Islet precursor cell (in vitro differentiated cells): ENCODE results near the gene ZCCHC7.
"Not testable (repeated sequence)": the region's sequence is repeated elsewhere in the genome, so short reads cannot be mapped to it uniquely, and the experiment has no call there.

ENCODE experiments used
- DNase-seq: peaks from one replicate; pipeline ENCODE4 v3.0.0-alpha.2; 2018

ZCCHC7 gene

DNA sequence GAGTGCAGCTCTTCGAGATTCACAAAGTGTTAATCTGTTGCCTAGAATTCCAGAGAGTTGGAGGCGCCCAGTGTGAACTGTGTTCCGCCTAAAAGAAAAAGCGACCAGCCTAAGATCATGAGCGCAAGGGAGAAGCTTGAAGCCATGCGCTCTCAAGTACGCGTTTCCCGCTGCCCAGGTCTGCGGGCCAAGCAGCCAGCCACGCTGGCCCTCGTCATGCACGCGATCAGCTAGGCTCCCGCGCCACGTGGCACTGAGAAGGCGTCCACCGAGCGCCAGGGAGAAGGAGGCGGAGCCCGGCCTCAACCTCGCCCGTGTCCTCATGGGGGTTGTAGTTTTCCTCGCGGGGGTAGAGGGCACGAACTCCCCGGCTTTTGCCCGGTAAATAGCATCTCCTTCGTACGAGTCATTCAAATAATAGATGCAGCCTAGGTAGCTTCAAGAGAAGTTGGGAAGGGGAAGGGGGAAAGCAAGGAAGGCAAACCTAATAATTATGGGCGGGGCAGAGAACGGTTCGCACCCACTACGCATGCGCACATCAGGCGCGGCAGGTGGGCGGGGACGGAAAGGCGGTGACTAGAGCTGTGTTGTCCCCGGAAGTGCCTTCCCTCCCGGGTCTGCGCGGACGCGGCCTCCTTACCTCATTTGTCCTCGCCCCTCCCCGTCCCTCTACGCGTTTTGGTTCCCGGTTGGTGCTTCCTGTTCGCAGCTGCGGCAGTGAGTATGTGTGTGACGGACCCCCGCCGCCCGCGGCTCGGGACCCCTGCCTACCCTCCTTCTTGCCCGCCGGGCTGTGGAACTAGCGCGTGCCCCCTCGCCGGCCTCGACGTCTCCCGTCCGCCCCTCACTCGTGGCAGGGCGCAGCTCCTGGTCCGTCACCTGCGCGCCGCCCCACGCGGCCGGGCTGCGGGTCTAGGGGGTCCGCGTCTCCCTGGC lies at the start of gene ZCCHC7:
ZCCHC7 (plus strand) TSS at position 668 of the 936 bp plus-strand sequence.
- peak; percentile 97 for DNase-seq

DNA sequence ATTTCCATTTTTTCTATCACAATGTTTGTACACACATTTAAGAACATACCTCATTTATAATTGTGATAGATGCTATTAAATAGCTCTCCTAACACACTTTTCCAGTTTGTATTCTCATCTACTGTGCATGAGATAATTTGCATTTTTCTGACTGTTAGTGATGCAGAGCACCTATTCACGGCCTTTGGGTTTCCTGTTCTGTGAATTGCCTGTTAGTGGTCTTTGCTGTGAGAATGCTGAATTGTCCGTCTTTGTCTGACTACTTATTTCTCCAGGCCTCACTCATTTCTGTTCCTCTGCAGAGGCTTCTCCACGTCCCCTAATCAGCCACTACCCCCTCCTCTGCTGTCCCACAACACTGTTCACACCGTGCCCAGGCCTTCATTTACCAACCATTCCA lies 45.6 kb upstream of the ZCCHC7 start:
- DNase-seq = not testable (repeated sequence)

DNA sequence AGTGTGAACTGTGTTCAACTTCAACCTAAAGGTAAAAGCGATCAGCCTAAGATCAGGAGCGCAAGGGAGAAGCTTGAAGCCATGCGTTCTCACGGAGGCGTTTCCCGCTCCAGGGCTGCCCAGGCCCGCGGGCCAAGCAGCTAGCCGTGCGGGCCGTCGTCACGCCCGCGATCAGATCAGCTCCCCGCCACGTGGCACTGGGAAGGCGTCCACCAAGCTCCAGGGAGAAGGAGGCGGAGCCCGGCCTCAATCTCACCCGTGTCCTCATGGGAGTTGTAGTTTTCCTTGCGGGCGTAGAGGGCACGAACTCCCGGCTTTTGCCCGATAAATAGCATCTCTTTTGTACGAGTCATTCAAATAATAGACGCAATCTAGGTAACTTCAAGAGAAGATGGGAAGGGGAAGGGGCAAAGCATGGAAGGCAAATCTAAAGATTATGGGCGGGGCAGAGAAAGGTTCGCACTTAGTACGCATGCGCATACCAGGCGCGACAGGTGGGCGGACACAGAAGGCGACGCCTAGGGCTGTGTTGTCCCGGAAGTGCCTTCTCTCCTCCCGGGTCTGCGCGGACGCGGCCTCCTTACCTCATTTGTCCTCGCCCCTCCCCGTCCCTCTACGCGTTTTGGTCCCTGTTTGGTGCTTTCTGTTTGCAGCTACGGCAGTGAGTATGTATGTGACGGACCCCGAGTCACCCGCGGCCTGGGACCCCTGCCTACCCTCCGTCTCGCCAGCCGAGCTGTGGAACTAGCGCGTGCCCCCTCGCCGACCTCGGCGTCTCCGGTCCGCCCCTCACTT lies 40.8 kb upstream of the ZCCHC7 start:
- DNase-seq = peak; percentile 96

DNA sequence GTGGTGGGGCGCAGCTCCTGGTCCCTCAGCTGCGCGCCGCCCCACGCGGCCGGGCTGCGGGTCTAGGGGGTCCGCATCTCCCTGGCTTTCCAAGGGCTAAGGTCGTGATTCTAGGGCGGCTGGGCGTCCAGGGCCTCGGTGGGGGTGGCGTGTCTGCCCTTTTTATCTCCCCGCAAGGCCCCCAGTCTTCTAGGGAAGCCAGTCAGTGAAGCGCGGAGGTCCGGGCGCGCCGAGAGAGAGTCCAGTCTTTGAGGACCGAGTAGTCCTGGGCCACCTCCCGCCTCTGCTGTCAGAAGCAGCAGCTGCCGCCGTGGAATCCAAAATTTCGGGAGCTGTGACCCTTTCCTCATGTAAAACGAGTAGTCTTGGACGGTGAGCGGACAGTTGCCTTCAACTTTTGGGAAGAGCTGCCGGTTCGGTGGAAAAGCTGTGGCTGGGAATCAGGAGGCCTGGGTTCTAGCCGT lies 40.2 kb upstream of the ZCCHC7 start:
- peak; percentile 67 for DNase-seq

DNA sequence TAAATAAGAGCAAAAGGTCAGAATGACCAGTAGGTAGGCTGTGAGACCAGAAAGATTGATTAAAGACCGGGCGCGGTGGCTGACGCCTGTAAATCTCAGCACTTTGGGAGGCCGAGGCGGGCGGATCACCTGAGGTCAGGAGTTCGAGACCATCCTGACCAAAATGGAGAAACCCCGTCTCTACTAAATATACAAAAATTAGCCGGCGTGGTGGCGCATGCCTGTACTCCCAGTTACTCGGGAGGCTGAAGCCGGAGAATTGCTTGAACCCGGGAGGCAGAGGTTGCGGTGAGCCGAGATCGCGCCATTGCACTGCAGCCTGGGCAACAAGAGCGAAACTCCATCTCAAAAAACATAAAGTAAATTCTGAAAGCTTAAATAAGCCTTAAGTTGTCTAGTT lies 38.9 kb upstream of the ZCCHC7 start:
- DNase-seq = not testable (repeated sequence)

DNA sequence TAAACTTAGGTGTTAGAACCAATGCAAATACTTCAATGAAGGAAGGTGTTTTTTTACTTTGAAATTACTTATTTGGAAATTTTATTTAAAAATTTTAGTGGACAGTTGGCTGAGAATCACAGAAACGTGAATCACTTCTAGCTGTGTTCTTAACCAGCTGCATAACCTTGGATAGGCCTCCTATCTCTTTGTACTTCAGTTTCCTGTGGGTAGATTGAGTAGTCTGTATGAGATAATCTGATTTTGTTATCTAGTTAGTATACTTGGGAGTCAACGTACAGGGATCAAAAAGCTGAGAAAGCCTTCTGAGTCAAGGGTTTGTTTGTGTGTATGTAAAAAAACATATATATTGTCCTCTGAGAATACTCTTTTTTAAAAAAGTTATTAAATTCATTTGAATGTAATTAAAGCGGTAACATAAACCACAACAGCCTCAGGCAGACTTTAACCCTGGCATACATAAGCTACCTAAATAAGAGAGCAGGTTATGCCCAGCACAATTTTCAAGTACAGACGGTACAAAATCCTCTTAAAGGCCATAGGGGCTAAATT lies 38.1 kb upstream of the ZCCHC7 start:
- DNase-seq = no peak

DNA sequence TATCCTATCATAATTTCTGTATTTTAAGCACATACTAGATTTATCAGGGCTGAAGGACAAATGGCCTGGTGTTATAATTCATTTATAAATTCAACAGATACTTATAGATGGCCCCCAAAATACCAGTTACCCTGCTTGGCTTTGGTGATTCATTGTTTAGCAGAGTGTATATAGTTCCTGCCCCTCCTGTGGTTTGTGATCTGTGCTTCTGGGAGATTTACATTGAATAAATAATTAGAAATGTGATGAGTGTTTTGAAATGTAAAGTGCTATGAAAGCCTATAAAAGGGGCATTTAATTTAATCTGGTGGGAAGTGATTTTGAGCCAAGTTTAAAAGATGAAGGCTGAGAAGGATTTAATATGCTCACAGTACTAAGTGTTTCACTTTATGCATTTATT lies 36.7 kb upstream of the ZCCHC7 start:
- DNase-seq = no peak

DNA sequence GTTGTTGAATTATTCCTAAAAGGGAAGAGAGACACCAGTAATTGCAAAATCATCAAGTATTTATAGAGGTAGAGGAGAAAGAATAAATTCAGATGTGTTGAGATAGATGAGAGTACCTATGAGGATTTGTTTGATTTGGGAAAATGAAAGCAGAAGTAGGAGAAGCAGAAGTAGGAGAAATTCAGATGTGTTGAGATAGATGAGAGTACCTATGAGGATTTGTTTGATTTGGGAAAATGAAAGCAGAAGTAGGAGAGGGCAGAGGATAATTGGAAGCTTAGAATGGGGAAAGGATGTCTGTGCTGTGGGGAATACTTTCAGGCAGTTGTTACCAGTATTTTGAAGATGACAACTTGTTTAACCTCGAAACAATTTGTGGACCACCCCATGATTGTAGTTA lies 35.1 kb upstream of the ZCCHC7 start:
- no peak for DNase-seq

DNA sequence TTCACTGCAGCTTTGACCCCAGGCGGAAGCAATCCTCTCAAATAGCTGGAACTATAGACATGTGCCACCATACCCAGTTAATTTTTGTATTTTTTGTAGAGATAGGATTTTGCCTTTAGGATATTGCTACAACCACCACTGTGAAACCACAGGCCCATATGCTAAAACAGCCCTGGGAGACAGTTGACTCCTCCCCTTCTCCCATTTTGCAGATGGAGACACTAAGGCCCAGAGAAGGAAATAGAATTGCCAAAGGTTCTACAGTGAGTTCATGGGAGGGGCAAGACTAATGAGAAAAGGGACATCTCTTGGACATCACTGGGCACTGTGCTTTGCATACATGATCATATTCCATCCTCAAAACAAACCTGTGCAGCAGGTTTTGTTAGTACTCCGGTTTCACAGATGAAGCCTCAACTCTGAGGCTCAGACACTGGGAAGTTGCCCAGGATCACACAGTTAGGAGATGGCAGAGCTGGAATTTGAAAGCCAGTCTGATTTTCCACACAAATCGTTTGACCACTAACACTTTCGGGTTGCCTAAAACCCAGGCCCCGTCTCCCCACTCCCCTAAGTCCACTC lies 27.6 kb upstream of the ZCCHC7 start:
- DNase-seq = not testable (repeated sequence)

DNA sequence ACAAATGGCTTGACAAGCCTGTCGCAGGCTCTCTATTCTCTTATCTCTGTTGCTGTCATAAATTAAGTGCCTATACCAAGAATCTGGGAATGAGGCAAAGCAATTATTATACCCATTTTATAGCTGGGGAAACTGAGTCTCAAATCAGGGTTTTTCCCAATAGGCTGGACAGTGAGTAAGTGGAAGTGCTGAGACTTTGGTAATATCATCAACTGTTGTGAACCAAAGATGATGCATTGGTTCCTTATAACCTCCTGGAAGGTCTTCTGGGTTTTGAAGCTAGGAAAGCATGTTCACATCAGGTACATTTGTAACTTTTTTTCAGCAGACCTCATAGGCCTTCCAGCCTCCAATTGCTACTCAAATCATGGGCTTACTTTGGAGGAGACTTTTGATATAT lies 25.6 kb upstream of the ZCCHC7 start:
- no peak for DNase-seq

DNA sequence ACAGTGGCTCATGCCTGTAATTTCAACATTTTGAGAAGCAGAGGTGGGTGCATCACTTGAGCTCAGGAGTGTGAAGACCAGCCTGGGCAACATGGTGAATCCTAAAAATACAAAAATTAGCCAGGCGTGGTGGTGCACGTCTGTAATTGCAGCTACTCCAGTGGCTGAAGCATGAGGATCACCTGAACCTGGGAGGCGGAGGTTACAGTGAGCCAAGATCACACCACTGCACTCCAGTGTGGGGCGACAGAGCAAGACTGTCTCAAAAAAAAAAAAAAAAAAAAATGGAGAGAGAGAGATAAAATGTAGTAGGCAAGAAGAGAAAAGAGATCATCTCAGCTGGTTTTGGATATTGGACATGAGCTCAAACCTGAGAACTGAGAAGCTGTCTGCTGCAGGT lies 23.7 kb upstream of the ZCCHC7 start:
- DNase-seq = no peak

DNA sequence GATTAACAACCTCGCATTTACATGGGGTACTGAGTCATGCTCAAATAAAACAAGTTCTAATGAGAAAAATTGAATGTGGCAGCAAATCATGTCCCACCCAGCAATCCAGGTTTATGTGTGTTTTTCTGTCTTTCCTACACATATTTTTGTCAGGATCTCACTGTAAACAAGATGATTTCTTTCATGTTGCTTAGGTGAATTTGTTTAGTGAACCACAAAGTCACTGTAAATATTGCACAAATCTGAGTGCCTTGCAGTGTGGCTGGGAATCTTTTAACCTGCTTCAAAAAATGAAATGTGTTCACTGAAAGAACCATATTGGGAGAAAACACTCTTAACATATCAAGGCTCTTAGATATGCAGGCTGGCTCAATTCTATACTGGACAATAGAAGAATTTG lies 23.1 kb upstream of the ZCCHC7 start:
- no peak for DNase-seq

DNA sequence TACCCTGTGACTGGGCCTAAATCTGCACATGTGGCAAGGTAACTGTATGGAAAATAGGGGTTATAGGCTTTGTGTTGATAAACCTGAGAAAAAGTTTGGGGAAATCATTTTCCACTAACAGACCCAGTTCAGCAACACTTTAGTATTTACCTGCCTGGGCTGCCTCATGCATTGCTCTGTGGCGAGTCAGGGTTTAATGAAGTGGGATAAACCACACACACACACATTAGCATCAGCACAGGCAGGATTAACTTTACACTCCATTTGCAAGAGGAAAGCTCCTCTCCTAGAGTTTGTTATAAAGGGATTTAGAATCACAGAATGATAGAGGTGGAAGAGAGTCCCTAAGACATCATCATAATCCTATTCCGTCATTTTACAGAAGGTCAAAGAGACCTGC lies 20.0 kb upstream of the ZCCHC7 start:
- peak; percentile 72 for DNase-seq

DNA sequence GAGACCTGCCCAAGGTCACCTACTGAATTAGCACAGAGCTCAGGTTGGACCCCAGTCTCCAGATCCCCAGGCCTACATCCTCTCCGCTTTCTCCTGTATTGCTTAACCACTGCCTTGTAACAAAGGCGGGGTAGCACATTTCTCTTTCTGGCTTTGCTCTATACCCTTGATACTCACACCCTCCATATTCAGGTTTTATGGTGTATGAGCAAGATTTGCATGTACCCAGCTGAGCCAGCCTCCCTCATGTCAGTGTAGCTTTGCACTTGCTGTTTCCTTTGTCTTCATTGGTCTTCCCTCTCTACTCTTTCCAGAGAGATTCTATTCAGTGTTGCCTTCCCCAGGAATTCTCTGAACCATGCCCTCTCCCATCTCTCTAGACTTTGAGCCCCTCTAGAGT lies 19.6 kb upstream of the ZCCHC7 start:
- DNase-seq = no peak

DNA sequence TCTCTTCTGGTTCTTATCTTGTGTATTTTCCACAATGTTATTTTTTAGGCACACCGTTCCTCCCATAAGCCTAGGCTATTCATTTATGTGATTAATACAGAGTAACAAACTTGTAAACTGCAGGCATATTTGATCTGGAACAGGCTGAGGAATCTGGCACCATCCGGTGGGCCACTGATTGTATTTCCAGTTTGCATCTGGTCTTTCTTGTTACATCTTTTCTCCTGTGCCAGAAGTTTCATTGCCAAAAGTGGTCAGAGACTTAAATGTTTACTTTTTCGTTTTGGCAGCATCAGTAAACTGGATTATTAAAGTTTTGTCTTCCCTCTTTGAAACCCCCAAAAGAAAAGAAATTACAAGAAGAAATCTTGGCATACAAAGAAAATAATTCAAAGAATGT lies 17.9 kb upstream of the ZCCHC7 start:
- DNase-seq = no peak

DNA sequence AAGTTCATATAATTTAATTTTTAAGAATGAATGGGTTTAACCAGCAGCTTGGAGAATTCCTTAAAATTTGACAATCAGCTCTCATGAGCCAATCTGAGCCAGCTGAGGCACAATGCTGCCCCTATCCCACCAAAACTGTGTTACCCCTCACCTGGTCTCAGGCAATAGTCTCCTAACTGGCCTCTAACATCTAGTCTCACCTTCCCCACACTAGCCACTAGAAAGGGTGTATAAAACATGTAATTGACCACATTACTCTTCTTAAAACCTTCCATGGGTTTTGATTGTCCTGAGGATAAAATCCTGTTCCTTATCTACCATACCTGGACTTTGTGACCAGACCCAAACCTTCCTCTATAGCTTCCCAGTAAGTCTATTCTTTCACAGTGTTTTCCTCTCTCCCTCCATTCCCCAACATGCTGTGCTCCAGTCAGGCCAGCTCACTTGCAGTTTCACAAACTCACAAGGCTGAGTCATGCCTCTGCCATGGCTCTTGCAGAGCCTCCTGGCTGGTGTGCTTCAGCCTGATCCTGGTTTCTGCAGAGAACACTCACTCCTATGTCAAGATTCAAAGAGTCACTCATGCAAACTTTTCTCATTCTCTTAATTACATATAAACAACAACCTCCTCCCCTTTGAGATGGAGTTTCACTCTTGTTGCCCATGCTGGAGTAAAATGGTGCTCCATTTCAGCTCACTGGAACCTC lies 16.0 kb upstream of the ZCCHC7 start:
- DNase-seq = peak; percentile 78

DNA sequence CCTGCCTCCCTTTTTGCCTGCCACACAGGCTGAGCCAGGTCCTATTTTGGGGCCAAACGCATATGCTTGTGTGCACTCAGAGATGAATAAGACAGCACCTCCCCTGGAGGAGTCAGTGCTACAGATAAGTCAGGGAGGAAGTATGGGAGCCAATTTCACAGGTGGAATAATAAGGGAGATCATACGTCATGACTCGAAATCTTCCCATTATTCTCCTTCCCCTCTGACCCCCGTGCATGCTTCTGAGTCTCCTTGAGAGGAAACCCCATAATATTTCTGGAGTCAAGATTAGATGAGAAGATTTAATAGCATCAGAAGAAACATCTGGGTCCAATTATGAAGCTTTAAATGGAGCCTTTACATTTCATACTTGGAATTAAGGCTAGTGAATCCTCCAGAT lies 15.1 kb upstream of the ZCCHC7 start:
- no peak for DNase-seq

DNA sequence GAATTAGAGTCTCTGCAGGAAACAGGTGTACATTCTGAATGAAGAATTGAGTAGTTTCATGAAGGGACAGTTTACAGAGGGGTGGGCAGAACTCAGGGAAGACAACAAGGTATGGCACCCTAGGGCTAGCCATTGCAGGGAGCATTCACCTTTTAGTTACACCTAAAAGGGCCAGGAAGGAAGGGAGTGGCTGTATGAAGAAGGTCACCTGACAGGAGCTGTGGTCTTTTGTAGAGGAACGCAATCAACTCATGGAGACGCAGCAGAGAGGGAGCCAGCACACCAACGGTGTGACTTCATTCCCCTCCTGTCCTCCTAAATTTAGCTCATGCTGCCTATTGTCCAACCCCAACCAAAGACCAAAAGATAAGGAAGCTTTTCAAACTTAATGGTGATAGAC lies 12.7 kb upstream of the ZCCHC7 start:
- DNase-seq = no peak

DNA sequence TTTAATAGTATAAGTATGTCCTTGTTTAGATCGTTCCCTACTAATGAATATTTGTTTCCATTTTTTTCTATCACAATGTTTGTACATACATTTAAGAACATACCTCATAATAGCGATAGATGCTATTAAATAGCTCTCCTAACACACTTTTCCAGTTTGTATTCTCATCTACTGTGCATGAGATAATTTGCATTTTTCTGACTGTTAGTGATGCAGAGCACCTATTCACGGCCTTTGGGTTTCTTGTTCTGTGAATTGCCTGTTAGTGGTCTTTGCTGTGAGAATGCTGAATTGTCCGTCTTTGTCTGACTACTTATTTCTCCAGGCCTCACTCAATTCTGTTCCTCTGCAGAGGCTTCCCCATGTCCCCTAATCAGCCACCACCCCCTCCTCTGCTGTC lies 5.9 kb upstream of the ZCCHC7 start:
- DNase-seq = not testable (repeated sequence)

DNA sequence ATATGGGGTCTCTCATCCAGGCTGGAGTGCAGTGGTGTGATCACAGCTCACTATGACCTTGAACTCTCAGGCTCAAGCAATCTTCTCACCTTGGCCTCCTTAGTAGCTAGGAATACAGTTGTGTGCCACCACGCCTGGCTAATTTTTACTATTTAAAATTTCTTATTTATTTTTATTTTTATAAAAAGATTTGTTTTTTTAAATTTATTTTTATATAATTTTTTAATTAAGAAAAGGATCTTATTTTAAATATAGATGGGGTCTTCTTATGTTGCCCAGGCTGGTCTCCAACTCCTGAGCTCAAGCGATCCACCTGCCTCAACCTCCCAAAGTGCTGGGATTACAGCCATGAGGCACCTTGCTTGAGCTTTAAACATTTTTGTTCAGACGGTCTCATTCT lies 2.4 kb upstream of the ZCCHC7 start:
- no peak for DNase-seq

DNA sequence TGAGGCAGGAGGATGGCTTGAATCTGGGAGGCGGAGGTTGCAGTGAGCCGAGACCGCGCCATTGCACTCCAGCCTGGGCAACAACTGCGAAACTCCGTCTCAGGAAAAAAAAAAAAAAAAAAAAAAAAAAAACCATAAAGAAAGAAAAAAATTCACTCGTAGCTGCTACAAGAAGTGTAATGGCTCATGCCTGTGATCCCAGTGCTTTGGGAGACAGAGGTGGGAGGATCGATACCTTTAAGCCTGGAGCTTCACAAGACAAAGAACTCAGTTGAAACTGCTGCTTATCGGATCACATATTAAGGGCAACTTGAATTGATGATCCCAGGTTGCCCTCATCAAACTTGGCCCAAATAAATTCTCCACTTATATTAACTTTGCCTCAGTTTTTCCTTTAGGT lies 1.0 kb upstream of the ZCCHC7 start:
- DNase-seq = no peak

DNA sequence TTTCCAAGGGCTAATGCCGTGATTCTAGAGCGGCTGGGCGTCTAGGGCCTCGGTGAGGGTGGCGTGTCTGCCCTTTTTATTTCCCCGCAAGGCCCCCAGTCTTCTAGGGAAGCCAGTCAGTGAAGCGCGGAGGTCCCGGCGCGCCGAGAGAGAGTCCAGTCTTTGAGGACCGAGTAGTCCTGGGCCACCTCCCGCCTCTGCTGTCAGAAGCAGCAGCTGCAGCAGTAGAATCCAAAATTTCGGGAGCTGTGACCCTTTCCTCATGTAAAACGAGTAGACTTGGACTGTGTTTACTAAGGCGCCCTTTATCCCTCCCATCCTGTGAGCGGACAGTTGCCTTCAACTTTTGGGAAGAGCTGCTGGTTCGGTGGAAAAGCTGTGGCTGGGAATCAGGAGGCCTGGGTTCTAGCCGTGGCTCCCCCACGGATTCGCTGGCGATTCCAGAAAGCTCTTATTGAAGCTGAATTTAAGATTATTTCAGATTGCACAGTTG lies 515 bp downstream of the ZCCHC7 start:
- not testable (repeated sequence) for DNase-seq
